Measurements from ENCODE around the gene IL5.
"Not testable (repeated sequence)": the region's sequence is repeated elsewhere in the genome, so short reads cannot be mapped to it uniquely, and the experiment has no call there.

IL5 gene

GRCh38 chr5:132539716-132540115 is 3.6 kb downstream of the IL5 start:
- in situ Hi-C loops (cut with MboI; ENCODE audit: low sequenced_read_pairs) = loop anchor here (25.0 kb wide), 1 partner anchor 273 kb away; the partner anchor contains the start of gene SOWAHA

- in situ Hi-C loops (cut with MboI; ENCODE audit: low sequenced_read_pairs) = loop anchor here (25.0 kb wide), 1 partner anchor 281 kb away; the partner anchor contains the start of gene SOWAHA
Observed at GRCh38 chr5:132530946-132531345, 12.4 kb downstream of the IL5 start.

GRCh38 chr5:132528866-132529634 is 14.3 kb downstream of the IL5 start:
- in situ Hi-C loops (cut with MboI; ENCODE audit: low sequenced_read_pairs) = loop anchor here (25.0 kb wide), 1 partner anchor 283 kb away; the partner anchor contains the start of gene SOWAHA

- in situ Hi-C loops (cut with MboI; ENCODE audit: low sequenced_read_pairs) = loop anchor here (25.0 kb wide), 1 partner anchor 284 kb away; the partner anchor contains the start of gene SOWAHA
Observed at GRCh38 chr5:132528021-132528420, 15.3 kb downstream of the IL5 start.

GRCh38 chr5:132526974-132527564 is 16.3 kb downstream of the IL5 start:
- in situ Hi-C loops (cut with MboI; ENCODE audit: low sequenced_read_pairs) = loop anchor here (25.0 kb wide), 1 partner anchor 285 kb away; the partner anchor contains the start of gene SOWAHA

- in situ Hi-C loops (cut with MboI; ENCODE audit: low sequenced_read_pairs) = loop anchor here (25.0 kb wide), 1 partner anchor 286 kb away; the partner anchor contains the start of gene SOWAHA
Observed at GRCh38 chr5:132526290-132526973, 16.9 kb downstream of the IL5 start.

GRCh38 chr5:132525299-132525724 is 18.0 kb downstream of the IL5 start:
- in situ Hi-C loops (cut with MboI; ENCODE audit: low sequenced_read_pairs) = loop anchor here (25.0 kb wide), 1 partner anchor 287 kb away; the partner anchor contains the start of gene SOWAHA

GRCh38 chr5:132524877-132525276 is 18.4 kb downstream of the IL5 start:
- in situ Hi-C loops (cut with MboI; ENCODE audit: low sequenced_read_pairs) = loop anchor here (25.0 kb wide), 1 partner anchor 287 kb away; the partner anchor contains the start of gene SOWAHA

- in situ Hi-C loops (cut with MboI; ENCODE audit: low sequenced_read_pairs) = not testable (repeated sequence)
Observed at GRCh38 chr5:132522067-132522466, 21.3 kb downstream of the IL5 start.

- in situ Hi-C loops (cut with MboI; ENCODE audit: low sequenced_read_pairs) = not testable (repeated sequence)
Observed at GRCh38 chr5:132513618-132514336, 29.5 kb downstream of the IL5 start.

- in situ Hi-C loops (cut with MboI; ENCODE audit: low sequenced_read_pairs) = no loop called here
Observed at GRCh38 chr5:132510076-132510475, 33.2 kb downstream of the IL5 start.

- in situ Hi-C loops (cut with MboI; ENCODE audit: low sequenced_read_pairs) = loop anchor here (10.0 kb wide), 1 partner anchor 121 kb away; no protein-coding TSS in a partner anchor
Observed at GRCh38 chr5:132506094-132506692, 37.1 kb downstream of the IL5 start.

- in situ Hi-C loops (cut with MboI; ENCODE audit: low sequenced_read_pairs) = loop anchor here (10.0 kb wide), 1 partner anchor 121 kb away; no protein-coding TSS in a partner anchor
Observed at GRCh38 chr5:132505641-132506040, 37.7 kb downstream of the IL5 start.

GRCh38 chr5:132504746-132505145 is 38.6 kb downstream of the IL5 start:
- in situ Hi-C loops (cut with MboI; ENCODE audit: low sequenced_read_pairs) = loop anchor here (10.0 kb wide), 1 partner anchor 120 kb away; no protein-coding TSS in a partner anchor

GRCh38 chr5:132503244-132503643 is 40.1 kb downstream of the IL5 start:
- in situ Hi-C loops (cut with MboI; ENCODE audit: low sequenced_read_pairs) = loop anchor here (10.0 kb wide), 1 partner anchor 118 kb away; no protein-coding TSS in a partner anchor

- in situ Hi-C loops (cut with MboI; ENCODE audit: low sequenced_read_pairs) = loop anchor here (10.0 kb wide), 1 partner anchor 117 kb away; no protein-coding TSS in a partner anchor
Observed at GRCh38 chr5:132501961-132502931, 41.1 kb downstream of the IL5 start.

GRCh38 chr5:132501629-132501956 is 41.7 kb downstream of the IL5 start:
- in situ Hi-C loops (cut with MboI; ENCODE audit: low sequenced_read_pairs) = loop anchor here (10.0 kb wide), 1 partner anchor 117 kb away; no protein-coding TSS in a partner anchor

- in situ Hi-C loops (cut with MboI; ENCODE audit: low sequenced_read_pairs) = loop anchor here (10.0 kb wide), 1 partner anchor 116 kb away; no protein-coding TSS in a partner anchor
Observed at GRCh38 chr5:132500931-132501628, 42.2 kb downstream of the IL5 start.

Measured in HL-60/S4 (cell line).